ENCODE results near the gene TNRC6B.
A peak's percentile ranks its signal among the peaks of the same experiment; 100 is the strongest.

The TNRC6B gene

GRCh38 chr22:40363059-40363458 lies 185.3 kb downstream of the TNRC6B start:
- POLR2A ChIA-PET = interaction anchor here (0.6 to 1.2 kb wide), 2 partner anchors 10 to 18 kb away, joined by 3 to 4 read pairs; no protein-coding TSS in a partner anchor
- H3K4me1 ChIP-seq (ENCODE audit: control insufficient read depth, insufficient read depth, low read length) = no peaks in the 10 kb centered on the region
- H3K27ac ChIP-seq (ENCODE audit: extremely low read depth, low read depth, low read length) = no peak overlapping the region
- H3K4me3 ChIP-seq (ENCODE audit: low read depth, low read length) = no peak overlapping the region
- CTCF ChIA-PET = interaction anchor here (1.3 kb wide), 1 partner anchor 15 kb away, joined by 4 read pairs; no protein-coding TSS in a partner anchor
- TF ChIP-seq ZNF660 (tag by site-specific recombination; IDR thresholded peaks at IDR 0.05) = peak; percentile 34; the same call in 1 of the 2 replicates
- TF ChIP-seq, protein P1, sequence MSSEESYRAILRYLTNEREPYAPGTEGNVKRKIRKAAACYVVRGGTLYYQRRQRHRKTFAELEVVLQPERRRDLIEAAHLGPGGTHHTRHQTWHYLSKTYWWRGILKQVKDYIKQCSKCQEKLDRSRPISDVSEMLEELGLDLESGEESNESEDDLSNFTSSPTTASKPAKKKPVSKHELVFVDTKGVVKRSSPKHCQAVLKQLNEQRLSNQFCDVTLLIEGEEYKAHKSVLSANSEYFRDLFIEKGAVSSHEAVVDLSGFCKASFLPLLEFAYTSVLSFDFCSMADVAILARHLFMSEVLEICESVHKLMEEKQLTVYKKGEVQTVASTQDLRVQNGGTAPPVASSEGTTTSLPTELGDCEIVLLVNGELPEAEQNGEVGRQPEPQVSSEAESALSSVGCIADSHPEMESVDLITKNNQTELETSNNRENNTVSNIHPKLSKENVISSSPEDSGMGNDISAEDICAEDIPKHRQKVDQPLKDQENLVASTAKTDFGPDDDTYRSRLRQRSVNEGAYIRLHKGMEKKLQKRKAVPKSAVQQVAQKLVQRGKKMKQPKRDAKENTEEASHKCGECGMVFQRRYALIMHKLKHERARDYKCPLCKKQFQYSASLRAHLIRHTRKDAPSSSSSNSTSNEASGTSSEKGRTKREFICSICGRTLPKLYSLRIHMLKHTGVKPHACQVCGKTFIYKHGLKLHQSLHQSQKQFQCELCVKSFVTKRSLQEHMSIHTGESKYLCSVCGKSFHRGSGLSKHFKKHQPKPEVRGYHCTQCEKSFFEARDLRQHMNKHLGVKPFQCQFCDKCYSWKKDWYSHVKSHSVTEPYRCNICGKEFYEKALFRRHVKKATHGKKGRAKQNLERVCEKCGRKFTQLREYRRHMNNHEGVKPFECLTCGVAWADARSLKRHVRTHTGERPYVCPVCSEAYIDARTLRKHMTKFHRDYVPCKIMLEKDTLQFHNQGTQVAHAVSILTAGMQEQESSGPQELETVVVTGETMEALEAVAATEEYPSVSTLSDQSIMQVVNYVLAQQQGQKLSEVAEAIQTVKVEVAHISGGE (tag by site-specific recombination; conservative IDR thresholded peaks at IDR 0.05; ENCODE audit: low read depth) = no peak
- H3K36me3 ChIP-seq (ENCODE audit: control insufficient read depth in 2 of 2, insufficient read depth in 1 of 2, low read length in 2 of 2) = peaks cover 84 to 100% of the 10 kb centered on the region in 2 experiments
- no peaks in the 10 kb centered on the region for H3K9me3 ChIP-seq (ENCODE audit: control insufficient read depth, insufficient read depth, low read depth, low read length)

DNA sequence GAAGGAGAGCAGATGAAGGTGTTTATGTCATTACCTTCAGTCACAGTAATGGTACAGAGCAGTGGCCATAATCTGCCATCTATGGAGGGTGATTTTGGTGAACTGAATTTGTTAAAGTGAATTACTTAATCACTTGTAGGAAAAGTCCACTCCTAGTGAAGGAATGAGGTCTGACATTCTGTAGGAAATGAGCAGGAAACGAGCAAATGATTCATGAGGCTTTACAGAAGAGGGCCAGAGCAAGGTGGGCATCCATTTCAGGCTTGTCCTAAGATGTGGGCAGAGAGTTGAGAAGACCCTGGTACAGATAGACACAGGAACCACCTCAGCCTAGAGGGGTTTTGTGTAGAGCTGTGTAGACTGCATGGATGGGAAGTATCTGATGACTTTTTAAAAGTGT lies 186.7 kb downstream of the TNRC6B start:
- H3K9me3 ChIP-seq (ENCODE audit: control insufficient read depth, insufficient read depth, low read depth, low read length) = no peaks in the 10 kb centered on the region
- H3K36me3 ChIP-seq (ENCODE audit: control insufficient read depth in 2 of 2, insufficient read depth in 1 of 2, low read length in 2 of 2) = peaks cover 70 to 97% of the 10 kb centered on the region in 2 experiments
- H3K4me1 ChIP-seq (ENCODE audit: control insufficient read depth, insufficient read depth, low read length) = no peaks in the 10 kb centered on the region
- ChIA-PET POLR2A (no interaction called here), CTCF (interaction anchor here (1.2 to 1.7 kb wide), 2 partner anchors 17 to 72 kb away, joined by 3 to 8 read pairs; no protein-coding TSS in a partner anchor)
- H3K27ac ChIP-seq (ENCODE audit: extremely low read depth, low read depth, low read length) = peak overlapping the region; percentile 22; the same call in 1 of the 2 replicates
- H3K4me3 ChIP-seq (ENCODE audit: low read depth, low read length) = no peak overlapping the region
- TF ChIP-seq, protein P2, sequence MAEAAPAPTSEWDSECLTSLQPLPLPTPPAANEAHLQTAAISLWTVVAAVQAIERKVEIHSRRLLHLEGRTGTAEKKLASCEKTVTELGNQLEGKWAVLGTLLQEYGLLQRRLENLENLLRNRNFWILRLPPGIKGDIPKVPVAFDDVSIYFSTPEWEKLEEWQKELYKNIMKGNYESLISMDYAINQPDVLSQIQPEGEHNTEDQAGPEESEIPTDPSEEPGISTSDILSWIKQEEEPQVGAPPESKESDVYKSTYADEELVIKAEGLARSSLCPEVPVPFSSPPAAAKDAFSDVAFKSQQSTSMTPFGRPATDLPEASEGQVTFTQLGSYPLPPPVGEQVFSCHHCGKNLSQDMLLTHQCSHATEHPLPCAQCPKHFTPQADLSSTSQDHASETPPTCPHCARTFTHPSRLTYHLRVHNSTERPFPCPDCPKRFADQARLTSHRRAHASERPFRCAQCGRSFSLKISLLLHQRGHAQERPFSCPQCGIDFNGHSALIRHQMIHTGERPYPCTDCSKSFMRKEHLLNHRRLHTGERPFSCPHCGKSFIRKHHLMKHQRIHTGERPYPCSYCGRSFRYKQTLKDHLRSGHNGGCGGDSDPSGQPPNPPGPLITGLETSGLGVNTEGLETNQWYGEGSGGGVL (tag by site-specific recombination; IDR thresholded peaks at IDR 0.05) = no peak
- TF ChIP-seq WT1 (tag by site-specific recombination; IDR thresholded peaks at IDR 0.05) (no peak), ZNF157 (tag by site-specific recombination; IDR thresholded peaks at IDR 0.05) (no peak), ZNF639 (tag by site-specific recombination; IDR thresholded peaks at IDR 0.05) (no peak), ZNF24 (tag by site-specific recombination; IDR thresholded peaks at IDR 0.05) (no peak), ZNF501 (tag by site-specific recombination; IDR thresholded peaks at IDR 0.05) (no peak), ZNF302 (tag by site-specific recombination; IDR thresholded peaks at IDR 0.05; ENCODE audit: low read depth) (no peak), ZNF280D (tag by site-specific recombination; IDR thresholded peaks at IDR 0.05) (no peak), ZNF37A (tag by site-specific recombination; IDR thresholded peaks at IDR 0.05) (no peak), ZNF169 (tag by site-specific recombination; IDR thresholded peaks at IDR 0.05) (no peak), ZBTB49 (tag by site-specific recombination; IDR thresholded peaks at IDR 0.05; ENCODE audit: low read depth) (no peak), ZNF239 (tag by site-specific recombination; IDR thresholded peaks at IDR 0.05) (no peak)
- TF ChIP-seq, protein P3, sequence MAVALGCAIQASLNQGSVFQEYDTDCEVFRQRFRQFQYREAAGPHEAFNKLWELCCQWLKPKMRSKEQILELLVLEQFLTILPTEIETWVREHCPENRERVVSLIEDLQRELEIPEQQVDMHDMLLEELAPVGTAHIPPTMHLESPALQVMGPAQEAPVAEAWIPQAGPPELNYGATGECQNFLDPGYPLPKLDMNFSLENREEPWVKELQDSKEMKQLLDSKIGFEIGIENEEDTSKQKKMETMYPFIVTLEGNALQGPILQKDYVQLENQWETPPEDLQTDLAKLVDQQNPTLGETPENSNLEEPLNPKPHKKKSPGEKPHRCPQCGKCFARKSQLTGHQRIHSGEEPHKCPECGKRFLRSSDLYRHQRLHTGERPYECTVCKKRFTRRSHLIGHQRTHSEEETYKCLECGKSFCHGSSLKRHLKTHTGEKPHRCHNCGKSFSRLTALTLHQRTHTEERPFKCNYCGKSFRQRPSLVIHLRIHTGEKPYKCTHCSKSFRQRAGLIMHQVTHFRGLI (tag by site-specific recombination; IDR thresholded peaks at IDR 0.05) = no peak
- TF ChIP-seq, protein P4, sequence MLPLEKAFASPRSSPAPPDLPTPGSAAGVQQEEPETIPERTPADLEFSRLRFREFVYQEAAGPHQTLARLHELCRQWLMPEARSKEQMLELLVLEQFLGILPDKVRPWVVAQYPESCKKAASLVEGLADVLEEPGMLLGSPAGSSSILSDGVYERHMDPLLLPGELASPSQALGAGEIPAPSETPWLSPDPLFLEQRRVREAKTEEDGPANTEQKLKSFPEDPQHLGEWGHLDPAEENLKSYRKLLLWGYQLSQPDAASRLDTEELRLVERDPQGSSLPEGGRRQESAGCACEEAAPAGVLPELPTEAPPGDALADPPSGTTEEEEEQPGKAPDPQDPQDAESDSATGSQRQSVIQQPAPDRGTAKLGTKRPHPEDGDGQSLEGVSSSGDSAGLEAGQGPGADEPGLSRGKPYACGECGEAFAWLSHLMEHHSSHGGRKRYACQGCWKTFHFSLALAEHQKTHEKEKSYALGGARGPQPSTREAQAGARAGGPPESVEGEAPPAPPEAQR (tag by site-specific recombination; IDR thresholded peaks at IDR 0.05) = no peak
- TF ChIP-seq, protein P5, sequence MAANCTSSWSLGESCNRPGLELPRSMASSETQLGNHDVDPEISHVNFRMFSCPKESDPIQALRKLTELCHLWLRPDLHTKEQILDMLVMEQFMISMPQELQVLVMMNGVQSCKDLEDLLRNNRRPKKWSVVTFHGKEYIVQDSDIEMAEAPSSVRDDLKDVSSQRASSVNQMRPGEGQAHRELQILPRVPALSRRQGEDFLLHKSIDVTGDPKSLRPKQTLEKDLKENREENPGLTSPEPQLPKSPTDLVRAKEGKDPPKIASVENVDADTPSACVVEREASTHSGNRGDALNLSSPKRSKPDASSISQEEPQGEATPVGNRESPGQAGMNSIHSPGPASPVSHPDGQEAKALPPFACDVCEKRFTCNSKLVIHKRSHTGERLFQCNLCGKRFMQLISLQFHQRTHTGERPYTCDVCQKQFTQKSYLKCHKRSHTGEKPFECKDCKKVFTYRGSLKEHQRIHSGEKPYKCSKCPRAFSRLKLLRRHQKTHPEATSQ (tag by site-specific recombination; IDR thresholded peaks at IDR 0.05) = no peak
